ENCODE data around the gene NPC1. TPM values are rescaled to one million over a fixed set of nuclear protein-coding genes. Genes with fewer than 3 reads are reported as not detected.
"Not testable (repeated sequence)": the region's sequence is repeated elsewhere in the genome, so short reads cannot be mapped to it uniquely, and the experiment has no call there.

The NPC1 gene
- polyA plus RNA-seq, 2 of the 4 experiments (the other 2 are of a cell fraction), result 42.5 to 61.4 TPM

GRCh38 chr18:23493654-23494053 is 92.7 kb downstream of the NPC1 start (continued):
- TF ChIP-seq PBX3 (IDR thresholded peaks at IDR 0.05), result no peak
- no peak for TF ChIP-seq FOXS1 (CRISPR knock-in tag; IDR thresholded peaks at IDR 0.05)
- no peak for TF ChIP-seq HOXB5 (CRISPR knock-in tag; IDR thresholded peaks at IDR 0.05)
- TF ChIP-seq KDM5A (IDR thresholded peaks at IDR 0.05), result no peak
- no peak for TF ChIP-seq E2F6 (IDR thresholded peaks at IDR 0.05; ENCODE audit: borderline replicate concordance, low read depth)
- TF ChIP-seq NPAS2 (CRISPR knock-in tag; IDR thresholded peaks at IDR 0.05; ENCODE audit: borderline replicate concordance), result no peak
- no peak for TF ChIP-seq HEYL (CRISPR knock-in tag; IDR thresholded peaks at IDR 0.05)

- H3K27ac ChIP-seq; FAIRE-seq; H3K9me3 ChIP-seq; ATAC-seq; H3K4me2 ChIP-seq; H3K4me3 ChIP-seq; DNase-seq (ENCODE audit: low read depth in 1 of 2, low spot score in 1 of 2); POLR2A ChIA-PET; H3K4me1 ChIP-seq; CTCF ChIA-PET: not testable (repeated sequence)
- 89% methylated on average over 5 of the region's 5 CpGs for WGBS (ENCODE audit: missing lambda C conversion rate)
These were observed 96.7 kb downstream of the NPC1 start for GRCh38 chr18:23489586-23489985.

GRCh38 chr18:23487738-23488570 is 98.4 kb downstream of the NPC1 start:
- DNase-seq (ENCODE audit: low read depth in 1 of 2, low spot score in 1 of 2) (no peak), ATAC-seq (peak; percentile 58 to 64; a peak in 2 of 6 replicates), FAIRE-seq (no peak)
- TF ChIP-seq FOSL2 (IDR thresholded peaks at IDR 0.05) (no peak), FOSL2 (CRISPR knock-in tag; IDR thresholded peaks at IDR 0.05) (no peak), ATOH8 (CRISPR knock-in tag; IDR thresholded peaks at IDR 0.05; ENCODE audit: low read depth) (no peak), GATA3 (IDR thresholded peaks at IDR 0.05; ENCODE audit: borderline replicate concordance) (no peak), MAZ (IDR thresholded peaks at IDR 0.05; ENCODE audit: borderline replicate concordance, low read depth, low read length) (no peak), REST (IDR thresholded peaks at IDR 0.05) (no peak), MAX (IDR thresholded peaks at IDR 0.05) (no peak), RFX5 (IDR thresholded peaks at IDR 0.05) (no peak), NPAS2 (CRISPR knock-in tag; IDR thresholded peaks at IDR 0.05; ENCODE audit: borderline replicate concordance) (no peak), EP300 (IDR thresholded peaks at IDR 0.05) (no peak), HOXB5 (CRISPR knock-in tag; IDR thresholded peaks at IDR 0.05) (no peak), HES2 (IDR thresholded peaks at IDR 0.05) (no peak), PHF8 (IDR thresholded peaks at IDR 0.05; ENCODE audit: borderline replicate concordance, low read depth) (no peak), SMC3 (IDR thresholded peaks at IDR 0.05) (no peak)
- Histone ChIP-seq H3K27ac (no peak overlapping the region), H3K4me2 (peak overlapping the region; percentile 42; the same call in 1 of the 3 replicates), H3K4me3 (no peak overlapping the region), H3K9me3 (no peaks in the 10 kb centered on the region), H3K4me1 (no peaks in the 10 kb centered on the region; the same call in 2 of the 3 replicates)
- POLR2A ChIA-PET, result no interaction called here
- WGBS (ENCODE audit: missing lambda C conversion rate), result 65% methylated on average over 12 of the region's 14 CpGs
- CTCF ChIA-PET, result interaction anchor here (1.2 to 2.1 kb wide), 3 partner anchors 11 to 17 kb away, joined by 3 to 15 read pairs (median 4); no protein-coding TSS in a partner anchor

Measured in A549 (cell line).